BE2C (cell line): ENCODE results near the gene NTMT2.

Experiments
- DNase-seq: peaks from one replicate; pipeline ENCODE4 v3.0.0-alpha.2; 2020
- H3K27me3 ChIP-seq: fragments of 250-450 bp; sonication (Bioruptor Pico); 2 replicates; pipeline ENCODE4 v1.5.1; 2020; ENCODE audit warnings: mild to moderate bottlenecking
- H3K36me3 ChIP-seq: fragments of 250-450 bp; sonication (Bioruptor Pico); 2 replicates; pipeline ENCODE4 v1.5.1; 2020; ENCODE audit warnings: mild to moderate bottlenecking
- H3K4me1 ChIP-seq: fragments of 250-450 bp; sonication (Bioruptor Pico); 2 replicates; pipeline ENCODE4 v1.5.1; 2020
- H3K4me3 ChIP-seq: 2 replicates; pipeline ENCODE4 v1.5.1; 2011; ENCODE audit warnings: low read depth, low read length
- H3K9me3 ChIP-seq: fragments of 250-450 bp; sonication (Bioruptor Pico); 2 replicates; pipeline ENCODE4 v1.5.1; 2020
- CTCF ChIP-seq: IDR thresholded peaks from 2 replicates; pipeline ENCODE4 v1.5.1; 2012; ENCODE audit warnings: mild to moderate bottlenecking, low read depth, low read length

NTMT2 gene

DNA sequence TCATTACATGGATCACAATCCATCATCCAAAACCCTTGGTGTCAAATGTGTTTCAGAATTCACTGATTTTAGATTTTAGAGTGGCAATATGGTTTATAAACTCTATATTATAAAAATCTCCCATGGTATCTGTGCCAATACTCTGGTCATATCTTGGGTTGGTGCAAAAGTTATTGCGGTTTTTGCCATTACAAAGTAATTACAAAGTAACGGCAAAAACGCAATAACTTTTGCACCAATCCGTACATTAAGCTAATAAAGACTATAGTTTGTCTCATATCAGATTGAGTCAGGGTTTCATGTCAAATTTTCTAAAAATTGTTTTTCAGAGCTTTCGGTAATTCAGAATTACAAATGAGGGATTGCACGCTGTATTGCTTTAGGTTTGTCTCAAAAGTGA lies 23.4 kb upstream of the NTMT2 start:
- Histone ChIP-seq H3K36me3 (no peaks in the 10 kb centered on the region), H3K4me1 (no peaks in the 10 kb centered on the region), H3K4me3 (no peak overlapping the region), H3K9me3 (no peaks in the 10 kb centered on the region), H3K27me3 (no peaks in the 10 kb centered on the region)
- DNase-seq, result no peak
- TF ChIP-seq CTCF, result no peak

- H3K4me1 ChIP-seq, result no peaks in the 10 kb centered on the region
- no peaks in the 10 kb centered on the region for H3K27me3 ChIP-seq
- no peak overlapping the region for H3K4me3 ChIP-seq
- no peaks in the 10 kb centered on the region for H3K9me3 ChIP-seq
- TF ChIP-seq CTCF, result no peak
- no peaks in the 10 kb centered on the region for H3K36me3 ChIP-seq
- DNase-seq, result no peak
Observed at GRCh38 chr1:170125269-170125668, 20.5 kb upstream of the NTMT2 start.

DNA sequence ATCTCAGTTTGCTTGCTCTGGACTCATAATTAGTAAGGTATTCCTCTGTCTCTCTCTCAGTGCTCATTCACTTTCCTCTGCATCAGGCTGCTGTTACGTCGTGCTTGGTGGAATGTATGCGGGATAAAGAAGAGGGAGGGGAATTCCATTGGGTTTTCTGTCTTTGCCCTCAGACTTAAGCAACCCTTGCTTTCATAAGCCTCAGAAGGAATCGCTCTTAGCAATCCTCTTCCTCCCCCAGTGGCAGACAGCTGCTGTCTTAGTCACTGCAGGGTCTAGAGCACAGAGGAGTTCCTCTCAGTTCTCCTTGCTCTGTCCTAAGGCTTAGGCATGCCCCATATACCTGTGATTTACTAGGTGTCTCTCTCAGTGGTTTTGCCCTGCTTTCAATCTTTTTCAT lies 19.1 kb upstream of the NTMT2 start:
- DNase-seq, result no peak
- Histone ChIP-seq H3K4me1 (no peaks in the 10 kb centered on the region), H3K4me3 (no peak overlapping the region), H3K27me3 (no peaks in the 10 kb centered on the region), H3K9me3 (no peaks in the 10 kb centered on the region), H3K36me3 (no peaks in the 10 kb centered on the region)
- TF ChIP-seq CTCF, result no peak

DNA sequence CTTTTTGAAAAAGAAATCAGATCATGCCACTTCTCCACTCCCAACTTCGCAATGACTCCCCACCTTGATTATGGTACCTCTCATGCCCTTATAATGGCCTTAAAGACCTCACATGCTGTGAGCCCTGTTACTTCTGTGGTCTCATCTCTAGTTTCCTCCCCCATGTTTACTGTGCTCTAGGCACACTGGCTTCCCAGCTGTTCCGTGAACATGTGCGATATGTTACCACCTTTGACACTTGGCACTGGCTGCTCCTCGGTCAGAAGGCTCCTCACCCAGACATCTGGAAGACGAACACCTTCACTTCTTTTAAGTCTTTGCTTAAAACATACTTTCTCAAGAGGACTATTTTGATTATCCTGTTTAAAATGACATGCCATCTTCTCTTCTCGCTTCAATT lies 14.3 kb upstream of the NTMT2 start:
- H3K4me1 ChIP-seq, result no peaks in the 10 kb centered on the region
- TF ChIP-seq CTCF, result no peak
- H3K27me3 ChIP-seq, result no peaks in the 10 kb centered on the region
- DNase-seq, result no peak
- H3K9me3 ChIP-seq, result no peaks in the 10 kb centered on the region
- no peak overlapping the region for H3K4me3 ChIP-seq
- H3K36me3 ChIP-seq, result no peaks in the 10 kb centered on the region

- no peak for DNase-seq
- Histone ChIP-seq H3K4me3 (no peak overlapping the region), H3K36me3 (no peaks in the 10 kb centered on the region), H3K27me3 (no peaks in the 10 kb centered on the region), H3K9me3 (no peaks in the 10 kb centered on the region), H3K4me1 (no peaks in the 10 kb centered on the region)
- no peak for TF ChIP-seq CTCF
Observed at GRCh38 chr1:170131984-170132383, 13.8 kb upstream of the NTMT2 start.

DNA sequence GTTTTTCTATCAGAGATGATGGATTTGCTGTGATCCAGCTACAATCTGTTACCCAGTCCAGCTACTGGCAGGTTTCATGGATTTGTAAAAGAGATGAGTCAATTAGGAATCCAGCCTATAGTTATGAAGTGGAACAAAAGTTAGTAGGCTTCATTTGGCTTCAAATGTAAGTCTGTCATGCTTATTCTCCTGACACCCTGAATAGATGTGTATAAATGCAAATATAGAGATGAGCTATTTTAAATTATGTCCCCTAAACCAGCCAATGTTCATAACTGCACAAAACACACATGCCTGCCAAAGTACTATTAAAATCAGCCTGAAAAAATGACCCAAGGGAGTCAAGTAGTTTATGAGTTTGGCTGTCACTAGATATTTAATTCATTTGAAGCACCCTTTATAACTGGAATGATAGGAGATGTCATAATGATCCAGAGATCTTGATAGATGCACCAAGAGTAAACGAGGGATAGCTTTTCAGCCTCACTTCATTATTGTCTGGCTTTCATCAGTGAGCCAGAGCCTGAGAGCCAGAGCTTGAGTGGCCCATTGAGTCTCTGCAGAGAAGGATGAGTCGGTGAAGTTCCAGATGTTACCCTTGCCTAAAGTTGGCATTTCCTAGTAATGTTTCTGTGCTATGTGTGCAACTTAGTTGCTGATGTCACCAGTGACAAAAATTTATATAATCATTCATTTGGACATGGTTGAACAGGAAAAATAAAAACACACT lies 11.8 kb upstream of the NTMT2 start:
- no peaks in the 10 kb centered on the region for H3K27me3 ChIP-seq
- no peaks in the 10 kb centered on the region for H3K4me1 ChIP-seq
- no peaks in the 10 kb centered on the region for H3K9me3 ChIP-seq
- no peak for DNase-seq
- H3K36me3 ChIP-seq, result no peaks in the 10 kb centered on the region
- TF ChIP-seq CTCF, result no peak
- H3K4me3 ChIP-seq, result no peak overlapping the region
